ENCODE data around the gene PRKRIP1. TPM values are rescaled to one million over a fixed set of nuclear protein-coding genes. Genes with fewer than 3 reads are reported as not detected.

The PRKRIP1 gene
- total and polyA plus RNA-seq, 9 donors, result 17.4 to 28.8 (median 23.9) TPM

DNA sequence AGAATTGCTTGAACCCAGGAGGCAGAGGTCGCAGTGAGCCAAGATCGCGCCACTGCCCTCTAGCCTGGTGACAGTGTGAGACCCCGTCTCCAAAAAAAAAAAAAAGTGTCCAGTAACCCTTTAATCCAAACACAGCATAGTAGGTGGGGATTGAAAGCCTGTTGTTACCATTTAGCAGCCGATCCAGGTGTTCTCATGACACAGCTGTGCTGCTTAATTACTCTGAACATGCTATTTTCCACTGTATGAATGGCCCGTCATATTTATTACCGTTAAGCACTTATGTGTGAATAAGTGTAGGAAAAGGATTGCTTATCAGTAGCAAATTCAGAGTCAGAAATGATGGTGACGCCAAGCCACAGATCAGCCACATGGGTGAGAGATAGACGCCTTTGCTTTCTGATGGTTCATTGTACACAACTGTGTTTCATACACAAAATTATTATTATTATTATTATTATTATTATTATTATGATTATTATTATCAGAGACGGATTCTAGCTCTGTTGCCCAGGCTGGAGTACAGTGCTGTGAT, 25.6 kb downstream of the PRKRIP1 start:
- Histone ChIP-seq H3K4me3 (no peak overlapping the region), H3K36me3 (no peaks in the 10 kb centered on the region), H3K27ac (no peak overlapping the region), H3K27me3 (no peaks in the 10 kb centered on the region), H3K4me1 (ENCODE audit: insufficient read depth) (no peaks in the 10 kb centered on the region), H3K9me3 (no peaks in the 10 kb centered on the region)
- TF ChIP-seq POLR2A (IDR thresholded peaks at IDR 0.05) (no peak), EP300 (IDR thresholded peaks at IDR 0.05) (no peak)
- TF ChIP-seq, protein P1, sequence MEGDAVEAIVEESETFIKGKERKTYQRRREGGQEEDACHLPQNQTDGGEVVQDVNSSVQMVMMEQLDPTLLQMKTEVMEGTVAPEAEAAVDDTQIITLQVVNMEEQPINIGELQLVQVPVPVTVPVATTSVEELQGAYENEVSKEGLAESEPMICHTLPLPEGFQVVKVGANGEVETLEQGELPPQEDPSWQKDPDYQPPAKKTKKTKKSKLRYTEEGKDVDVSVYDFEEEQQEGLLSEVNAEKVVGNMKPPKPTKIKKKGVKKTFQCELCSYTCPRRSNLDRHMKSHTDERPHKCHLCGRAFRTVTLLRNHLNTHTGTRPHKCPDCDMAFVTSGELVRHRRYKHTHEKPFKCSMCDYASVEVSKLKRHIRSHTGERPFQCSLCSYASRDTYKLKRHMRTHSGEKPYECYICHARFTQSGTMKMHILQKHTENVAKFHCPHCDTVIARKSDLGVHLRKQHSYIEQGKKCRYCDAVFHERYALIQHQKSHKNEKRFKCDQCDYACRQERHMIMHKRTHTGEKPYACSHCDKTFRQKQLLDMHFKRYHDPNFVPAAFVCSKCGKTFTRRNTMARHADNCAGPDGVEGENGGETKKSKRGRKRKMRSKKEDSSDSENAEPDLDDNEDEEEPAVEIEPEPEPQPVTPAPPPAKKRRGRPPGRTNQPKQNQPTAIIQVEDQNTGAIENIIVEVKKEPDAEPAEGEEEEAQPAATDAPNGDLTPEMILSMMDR (IDR thresholded peaks at IDR 0.05), result no peak
- intact Hi-C loops (cut with DNase I), result no loop called here
- WGBS, 3 donors, result 86 to 91% (median 89%) methylated on average over 10 of the region's 10 CpGs
- DNase-seq, result no peak

DNA sequence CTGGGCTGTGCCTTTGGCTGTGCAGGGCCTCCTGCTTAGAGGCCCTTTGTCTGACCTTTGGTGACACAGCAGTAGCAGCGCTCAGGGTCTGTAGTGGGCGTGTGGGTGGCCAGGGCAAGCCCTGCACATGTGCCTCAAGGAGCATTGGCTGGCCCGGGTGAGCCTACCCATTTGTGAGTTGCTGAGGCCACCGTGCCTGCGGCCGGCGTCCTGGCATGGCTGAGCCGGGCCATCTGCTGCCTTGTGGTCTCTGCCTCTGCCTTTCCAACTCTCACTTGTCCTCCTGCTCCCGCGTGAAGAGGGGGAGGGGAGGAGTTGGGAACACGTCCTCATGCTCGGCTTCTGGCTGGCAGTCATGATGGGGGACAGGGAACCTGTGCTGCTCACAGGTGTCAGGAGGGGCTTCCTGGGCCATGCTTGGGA, 28.0 kb downstream of the PRKRIP1 start:
- H3K9me3 ChIP-seq, result no peaks in the 10 kb centered on the region
- H3K27me3 ChIP-seq, result no peaks in the 10 kb centered on the region
- no peak overlapping the region for H3K27ac ChIP-seq
- no peaks in the 10 kb centered on the region for H3K36me3 ChIP-seq
- TF ChIP-seq, protein P1 (IDR thresholded peaks at IDR 0.05), result no peak
- no peak for TF ChIP-seq POLR2A (IDR thresholded peaks at IDR 0.05)
- TF ChIP-seq EP300 (IDR thresholded peaks at IDR 0.05), result no peak
- H3K4me3 ChIP-seq, result no peak overlapping the region
- DNase-seq, result no peak
- WGBS, 3 donors, result 61 to 71% (median 67%) methylated on average over 9 to 12 of the region's 12 CpGs
- intact Hi-C loops (cut with DNase I), result no loop called here
- H3K4me1 ChIP-seq (ENCODE audit: insufficient read depth), result no peaks in the 10 kb centered on the region

DNA sequence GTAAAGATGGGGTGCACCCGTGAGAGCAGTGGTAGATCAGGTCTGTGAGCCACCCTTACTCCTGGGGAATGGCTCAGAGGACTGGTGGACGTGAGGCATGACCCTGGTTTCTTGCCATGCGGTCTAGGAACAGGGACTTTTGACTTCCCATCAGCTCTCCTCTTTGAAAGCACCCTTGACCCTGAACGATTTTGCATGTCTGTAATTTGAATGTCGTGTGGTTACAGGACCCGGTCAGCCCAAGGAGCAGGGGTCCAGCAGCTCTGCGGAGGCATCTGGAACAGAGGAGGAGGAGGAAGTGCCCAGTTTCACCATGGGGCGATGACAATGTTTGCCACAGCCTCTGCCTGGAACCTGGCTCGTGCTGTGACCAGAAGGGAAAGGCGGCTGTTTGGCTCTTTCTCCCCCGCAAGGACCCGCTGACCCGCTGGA, 28.6 kb downstream of the PRKRIP1 start:
- no peak for DNase-seq
- WGBS, 3 donors, result 80 to 91% (median 90%) methylated on average over 13 of the region's 13 CpGs
- intact Hi-C loops (cut with DNase I), result no loop called here
- H3K9me3 ChIP-seq, result no peaks in the 10 kb centered on the region
- TF ChIP-seq EP300 (IDR thresholded peaks at IDR 0.05), result no peak
- no peak for TF ChIP-seq POLR2A (IDR thresholded peaks at IDR 0.05)
- TF ChIP-seq, protein P1 (IDR thresholded peaks at IDR 0.05), result no peak
- no peak overlapping the region for H3K27ac ChIP-seq
- H3K4me1 ChIP-seq (ENCODE audit: insufficient read depth), result no peaks in the 10 kb centered on the region
- no peaks in the 10 kb centered on the region for H3K36me3 ChIP-seq
- H3K4me3 ChIP-seq, result no peak overlapping the region
- no peaks in the 10 kb centered on the region for H3K27me3 ChIP-seq

DNA sequence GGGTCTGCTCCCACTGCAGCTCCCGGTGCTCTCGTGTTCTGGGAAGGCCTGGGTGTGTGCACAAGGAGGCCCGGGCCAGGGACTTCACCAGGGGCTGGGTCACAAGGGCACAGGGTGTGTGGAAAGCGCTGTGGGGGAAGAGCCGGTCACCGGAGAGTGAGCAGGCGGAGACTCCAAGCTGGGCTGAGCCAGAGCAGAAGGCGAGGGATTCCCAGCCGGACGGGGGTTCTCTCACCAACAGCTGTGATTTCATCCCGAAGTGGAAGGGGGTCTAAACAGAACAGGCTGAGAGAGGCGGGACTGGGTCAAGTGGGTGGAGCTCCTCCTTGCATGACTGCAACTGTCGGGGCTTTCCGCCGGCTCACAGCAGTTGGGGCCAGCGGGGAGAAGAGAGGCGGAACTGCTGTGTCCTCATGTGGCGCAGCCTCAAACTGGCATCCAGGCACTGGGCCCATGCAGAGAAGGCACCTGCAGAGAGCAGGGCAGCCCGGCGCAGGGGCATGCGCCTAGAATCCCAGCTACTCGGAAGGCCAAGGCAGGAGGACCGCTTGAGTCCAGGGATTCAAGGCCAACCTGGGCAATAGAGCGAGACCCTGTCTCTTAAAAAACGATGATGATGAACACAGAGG, 29.6 kb downstream of the PRKRIP1 start:
- Histone ChIP-seq H3K4me1 (ENCODE audit: insufficient read depth) (no peaks in the 10 kb centered on the region), H3K27ac (no peak overlapping the region), H3K4me3 (no peak overlapping the region), H3K9me3 (no peaks in the 10 kb centered on the region), H3K27me3 (no peaks in the 10 kb centered on the region), H3K36me3 (no peaks in the 10 kb centered on the region)
- DNase-seq, result no peak
- TF ChIP-seq EP300 (IDR thresholded peaks at IDR 0.05) (no peak), POLR2A (IDR thresholded peaks at IDR 0.05) (no peak)
- TF ChIP-seq, protein P1 (IDR thresholded peaks at IDR 0.05), result no peak
- 70 to 76% (median 73%) methylated on average over 25 of the region's 25 CpGs for whole genome bisulfite sequencing, 3 donors
- intact Hi-C loops (cut with DNase I), result no loop called here
